Glomerular visceral epithelial cell (primary cell): Measurements from ENCODE around the gene KDM4C.
"Not testable (repeated sequence)": the region's sequence is repeated elsewhere in the genome, so short reads cannot be mapped to it uniquely, and the experiment has no call there.

Experiments
- DNase-seq: peaks from one replicate; pipeline ENCODE4 v3.0.0-alpha.2; 2016; ENCODE audit errors: extremely low spot score

Gene KDM4C

DNA sequence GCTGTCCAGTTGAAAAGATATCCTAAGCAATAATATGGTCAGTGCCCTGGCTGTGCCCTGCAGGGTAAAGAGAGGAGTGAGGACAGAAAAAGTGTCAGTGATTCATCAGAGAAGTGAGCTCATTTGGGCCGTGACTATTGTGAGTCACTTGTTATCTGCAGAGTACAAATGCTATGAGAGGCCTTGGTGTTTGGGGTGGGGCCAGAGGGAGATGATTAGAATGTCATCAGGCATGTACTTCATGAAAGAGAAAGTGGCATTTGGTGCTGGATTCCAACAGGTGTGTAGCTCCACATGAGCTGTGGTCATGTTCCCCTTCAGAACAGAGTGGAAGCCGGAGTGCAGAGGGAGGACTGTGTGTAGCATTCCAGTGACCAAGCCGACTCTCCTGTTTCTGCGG, 174.1 kb downstream of the KDM4C start:
- peak; percentile 53 for DNase-seq

DNA sequence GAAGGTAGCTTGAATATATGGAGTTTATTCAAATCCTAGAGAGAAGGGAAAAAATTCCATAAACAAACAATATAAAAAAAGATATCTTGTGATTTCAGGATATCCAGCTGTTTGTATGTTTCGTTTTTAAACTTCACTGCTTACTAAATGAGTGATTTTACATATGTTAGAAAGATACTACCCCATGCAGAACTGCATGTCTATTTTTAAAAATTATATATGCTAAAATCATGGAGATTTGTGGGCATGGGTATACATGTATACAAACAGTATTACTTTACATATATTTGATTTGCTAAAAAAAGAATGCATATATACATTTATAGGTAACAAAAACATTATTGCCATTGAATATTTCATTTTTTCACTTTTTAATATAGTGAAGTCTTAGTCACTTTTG, 178.3 kb downstream of the KDM4C start:
- no peak for DNase-seq

DNA sequence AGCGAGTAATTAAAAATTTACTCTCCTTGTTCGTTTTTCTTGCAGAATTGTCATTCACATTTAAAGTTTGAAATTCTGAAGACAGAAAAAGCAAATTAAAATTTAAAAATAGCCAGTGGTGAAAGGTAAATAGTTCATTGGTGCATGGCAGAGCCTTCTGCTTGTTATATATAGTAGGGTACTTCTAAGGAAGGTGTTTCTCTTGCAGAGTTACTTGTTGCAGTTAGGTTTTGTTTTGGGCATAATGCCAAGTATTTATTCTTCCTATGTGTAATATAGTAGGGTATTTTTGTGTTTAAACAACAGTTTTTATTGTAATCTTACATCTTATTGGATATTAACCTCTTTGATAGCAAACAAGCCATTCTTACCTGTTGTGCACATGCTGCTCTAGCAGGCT, 179.4 kb downstream of the KDM4C start:
- no peak for DNase-seq

DNA sequence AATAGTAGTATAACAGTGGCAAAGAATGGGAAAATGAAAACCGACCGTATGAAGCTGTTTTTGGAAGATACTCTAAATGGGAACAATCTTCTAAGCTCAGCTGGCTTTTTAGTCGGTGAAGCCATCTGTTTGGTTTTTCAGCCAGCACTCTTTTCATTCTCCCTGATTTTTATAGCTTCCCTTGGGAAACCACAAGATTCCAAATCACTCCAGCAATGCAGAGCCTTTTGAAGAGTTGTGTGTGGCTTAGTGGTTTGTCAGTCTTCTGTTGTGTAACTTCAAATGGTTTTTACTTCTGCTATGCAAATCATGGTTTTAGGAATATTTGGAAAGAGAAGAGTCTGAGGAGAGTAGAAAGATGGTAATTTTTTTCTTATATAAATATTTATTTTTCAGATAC, 180.7 kb downstream of the KDM4C start:
- DNase-seq, result peak; percentile 74

DNA sequence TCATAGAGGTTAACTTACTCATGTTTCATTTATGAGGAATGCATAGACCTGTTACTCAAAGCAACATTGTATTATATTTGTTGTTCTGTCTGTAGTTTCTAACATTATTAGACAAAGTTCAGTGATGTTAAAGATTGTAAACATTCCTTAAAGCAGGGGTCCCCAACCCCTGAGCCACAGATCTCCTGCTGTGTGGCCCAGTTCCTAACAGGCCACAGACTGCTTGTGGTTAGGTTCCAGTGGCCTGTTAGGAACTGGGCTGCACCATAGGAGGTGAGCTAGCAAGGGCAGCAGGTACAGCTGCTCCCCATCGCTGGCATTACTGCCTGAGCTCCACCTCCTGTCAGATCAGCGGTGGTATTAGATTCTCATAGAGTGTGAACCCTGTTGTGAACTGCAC, 181.1 kb downstream of the KDM4C start:
- peak; percentile 20 for DNase-seq

DNA sequence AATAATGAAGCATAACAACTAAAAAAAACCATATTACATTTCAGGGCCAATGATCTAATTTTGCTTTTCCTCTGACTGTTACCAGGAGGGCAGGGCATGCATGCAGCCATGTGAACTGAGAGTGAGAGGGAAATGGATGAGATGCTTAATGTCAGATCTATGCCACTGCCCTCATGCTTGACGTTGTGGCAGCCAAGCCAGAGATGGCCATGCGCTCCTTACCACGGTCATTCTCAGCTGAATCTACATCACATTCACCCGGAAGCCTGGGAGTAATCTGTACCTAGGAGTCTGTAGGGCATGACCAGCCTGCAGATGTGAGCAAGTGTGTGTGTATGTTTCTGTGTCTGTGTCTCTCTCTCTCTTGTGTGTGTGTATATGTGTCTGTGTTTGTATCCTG, 183.7 kb downstream of the KDM4C start:
- DNase-seq, result no peak

DNA sequence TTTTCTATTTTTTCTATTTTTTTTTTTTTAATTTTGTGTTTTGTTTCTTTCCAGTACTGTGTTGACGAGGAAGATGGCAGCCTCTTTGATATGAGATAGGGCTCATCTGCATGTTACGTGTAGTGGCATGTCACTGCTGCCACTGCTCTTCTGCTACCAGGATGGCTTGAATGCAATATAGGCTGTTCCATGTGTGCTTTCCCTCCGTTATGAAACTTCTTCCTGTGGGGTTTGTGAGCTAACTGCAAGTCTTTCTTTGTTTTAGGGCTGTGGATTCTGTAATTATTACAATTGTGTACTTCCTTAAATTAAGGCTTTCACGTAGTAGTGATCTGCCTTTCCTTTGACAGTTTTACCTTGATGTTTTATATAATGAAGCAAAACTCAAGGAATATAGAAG, 184.6 kb downstream of the KDM4C start:
- no peak for DNase-seq

DNA sequence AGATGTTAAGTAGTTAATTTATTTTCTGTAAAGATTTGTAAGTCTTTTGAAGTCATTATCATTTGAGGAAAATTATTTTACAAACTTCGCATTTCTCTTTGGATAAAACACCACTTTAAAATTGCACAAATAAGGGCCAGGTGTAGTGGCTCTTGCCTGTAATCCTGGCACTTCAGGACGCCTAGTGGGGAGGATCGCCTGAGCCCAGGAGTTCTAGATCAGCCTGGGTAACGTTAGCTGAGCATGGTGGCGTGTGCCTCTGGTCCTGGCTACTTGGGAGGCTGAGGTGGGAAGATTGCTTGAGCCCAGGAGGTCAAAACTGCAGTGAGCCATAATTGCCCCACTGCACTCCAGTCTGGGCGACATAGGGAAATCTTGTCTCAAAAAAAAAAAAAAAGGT, 185.5 kb downstream of the KDM4C start:
- DNase-seq, result no peak

DNA sequence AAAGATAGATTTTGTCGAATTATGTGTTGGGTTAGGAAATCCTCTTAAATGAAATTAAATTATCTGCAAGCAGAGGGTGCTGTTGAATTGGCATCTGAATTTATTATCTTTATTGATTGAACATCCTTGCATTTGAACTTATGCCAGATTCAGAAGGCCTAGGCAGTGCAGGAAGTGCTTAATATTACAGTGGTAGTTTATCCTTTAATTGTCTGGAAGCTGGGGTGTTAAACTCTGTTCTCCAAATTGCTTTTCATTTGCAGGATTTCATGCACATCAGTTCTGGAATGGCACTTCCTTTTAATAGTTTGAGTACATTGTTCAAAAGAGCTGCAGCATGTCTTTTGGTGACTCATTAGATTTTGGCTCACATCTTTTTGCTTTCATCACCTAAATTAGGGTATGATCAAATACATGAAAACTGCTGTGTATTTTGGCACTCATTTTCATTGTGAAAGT, 186.3 kb downstream of the KDM4C start:
- DNase-seq, result peak; percentile 25

DNA sequence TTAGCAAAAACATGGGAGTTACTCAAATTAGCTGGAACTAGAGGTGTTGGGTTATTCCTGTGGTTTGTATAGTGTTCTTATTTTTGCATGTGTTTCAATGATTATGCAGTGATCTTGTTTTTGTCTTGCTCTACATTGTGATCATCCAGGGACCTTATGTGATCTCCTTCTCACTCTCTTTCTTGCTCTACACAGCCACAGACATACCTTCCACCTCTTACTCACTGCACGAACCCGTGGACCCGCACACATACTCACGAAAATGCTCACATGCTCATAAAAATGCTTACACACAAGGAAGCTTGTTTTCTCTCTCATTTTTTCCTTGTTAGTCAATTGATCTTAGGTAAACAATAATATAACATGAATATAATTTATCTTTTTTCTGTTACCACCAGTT, 187.1 kb downstream of the KDM4C start:
- no peak for DNase-seq

DNA sequence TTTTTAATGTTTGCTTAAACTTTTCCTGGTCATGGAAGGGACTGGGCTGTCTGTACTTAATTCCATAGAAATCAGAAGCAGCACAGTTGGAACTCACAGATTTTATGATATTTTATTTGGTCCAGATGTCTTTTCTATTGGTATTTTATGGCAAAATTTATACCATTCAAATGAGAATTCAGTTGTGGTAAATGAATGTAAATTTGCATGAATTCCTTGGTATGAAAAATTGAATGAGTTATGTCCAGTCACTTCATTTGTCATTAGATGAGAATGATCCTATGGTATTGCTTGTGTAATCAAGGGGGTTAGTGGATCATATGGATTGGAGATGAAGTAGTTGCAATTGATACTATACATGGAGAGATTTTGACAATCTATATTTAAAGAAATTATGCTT, 188.0 kb downstream of the KDM4C start:
- DNase-seq, result no peak

DNA sequence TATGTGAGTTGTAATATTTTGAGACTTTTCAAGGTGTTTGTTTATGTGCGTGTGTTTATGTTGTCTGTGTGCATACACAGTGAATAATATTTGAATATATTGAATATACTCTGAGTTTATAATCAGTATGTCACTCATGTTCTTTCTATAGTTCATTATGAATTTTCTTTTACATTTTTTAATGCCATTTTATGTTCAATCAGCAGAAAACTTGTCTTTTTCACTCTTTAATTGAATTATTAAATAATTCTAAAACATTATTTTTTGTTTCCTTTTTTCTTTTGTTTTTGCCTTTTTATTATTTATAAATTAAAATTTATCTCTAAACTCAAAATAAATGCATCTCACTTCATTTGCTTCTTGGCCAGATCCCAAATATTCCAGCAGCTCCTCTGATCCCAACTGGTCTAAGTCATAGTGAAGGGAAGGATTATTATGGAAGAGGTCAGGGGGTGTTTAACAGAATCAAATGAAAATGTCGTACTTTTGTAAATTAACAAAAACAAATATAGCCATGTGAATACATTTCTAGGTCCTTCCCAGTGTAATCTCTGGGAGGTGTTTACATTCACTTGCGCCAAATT, 188.9 kb downstream of the KDM4C start:
- no peak for DNase-seq

DNA sequence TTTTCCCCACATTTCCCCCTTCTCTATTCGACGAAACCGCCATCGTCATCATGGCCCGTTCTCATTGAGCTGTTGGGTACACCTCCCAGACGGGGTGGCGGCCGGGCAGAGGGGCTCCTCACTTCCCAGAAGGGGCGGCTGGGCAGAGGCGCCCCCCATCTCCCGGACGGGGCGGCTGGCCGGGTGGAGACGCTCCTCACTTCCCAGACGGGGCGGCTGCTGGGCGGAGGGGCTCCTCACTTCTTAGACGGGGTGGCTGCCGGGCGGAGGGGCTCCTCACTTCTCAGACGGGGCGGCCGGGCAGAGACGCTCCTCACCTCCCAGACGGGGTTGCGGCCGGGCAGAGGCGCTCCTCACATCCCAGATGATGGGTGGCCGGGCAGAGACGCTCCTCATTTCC, 191.1 kb downstream of the KDM4C start:
- DNase-seq, result not testable (repeated sequence)

DNA sequence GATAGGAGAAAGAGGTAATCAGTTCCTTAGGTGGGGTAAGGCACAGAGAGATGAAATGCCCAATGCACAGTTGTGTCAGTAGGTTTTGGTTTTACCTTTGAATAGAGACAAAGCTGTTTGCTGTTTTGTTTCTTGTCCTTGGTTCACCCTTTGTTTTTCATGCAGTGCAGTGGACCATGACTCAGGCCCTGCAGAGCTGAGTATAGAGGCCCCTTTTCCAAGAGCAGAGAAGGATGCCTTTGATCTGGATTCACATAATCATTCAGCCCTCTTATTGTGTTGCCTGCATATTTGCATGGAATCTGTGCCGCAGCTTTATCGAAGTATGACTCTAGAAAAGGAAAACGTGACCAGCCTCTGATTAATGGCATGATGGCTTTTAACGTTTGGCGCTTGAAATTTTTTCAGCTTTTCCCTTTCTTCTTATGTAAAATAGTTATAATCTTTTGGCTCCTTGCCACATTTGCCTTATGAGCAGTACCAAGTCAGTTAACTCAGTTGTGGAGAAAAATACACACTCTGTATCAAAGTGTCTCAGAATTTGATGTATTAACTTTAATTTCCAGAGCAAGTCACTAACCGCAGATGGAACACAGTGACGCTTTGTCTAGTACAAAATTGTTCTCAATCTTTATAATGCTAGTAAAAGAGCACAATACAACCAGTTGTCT, 197.6 kb downstream of the KDM4C start:
- no peak for DNase-seq

DNA sequence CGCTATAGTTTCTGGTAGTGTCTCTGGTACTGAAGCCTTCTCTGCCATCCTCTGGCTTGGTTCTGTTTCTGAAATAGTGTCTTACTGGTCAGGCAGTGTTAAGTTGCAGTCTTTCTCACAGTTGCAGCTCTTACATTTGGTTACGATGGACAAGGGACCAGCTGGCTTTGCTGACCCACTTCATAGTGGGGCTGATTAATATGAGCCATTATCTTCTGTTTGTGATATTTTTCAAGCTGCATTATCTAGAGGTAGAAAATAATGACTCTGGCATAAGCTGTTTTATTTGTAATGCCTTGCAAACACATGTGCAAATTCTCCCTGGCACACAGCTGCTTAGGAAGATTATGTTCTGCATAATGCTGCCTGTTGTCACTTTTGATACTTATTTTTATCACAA, 199.1 kb downstream of the KDM4C start:
- no peak for DNase-seq

DNA sequence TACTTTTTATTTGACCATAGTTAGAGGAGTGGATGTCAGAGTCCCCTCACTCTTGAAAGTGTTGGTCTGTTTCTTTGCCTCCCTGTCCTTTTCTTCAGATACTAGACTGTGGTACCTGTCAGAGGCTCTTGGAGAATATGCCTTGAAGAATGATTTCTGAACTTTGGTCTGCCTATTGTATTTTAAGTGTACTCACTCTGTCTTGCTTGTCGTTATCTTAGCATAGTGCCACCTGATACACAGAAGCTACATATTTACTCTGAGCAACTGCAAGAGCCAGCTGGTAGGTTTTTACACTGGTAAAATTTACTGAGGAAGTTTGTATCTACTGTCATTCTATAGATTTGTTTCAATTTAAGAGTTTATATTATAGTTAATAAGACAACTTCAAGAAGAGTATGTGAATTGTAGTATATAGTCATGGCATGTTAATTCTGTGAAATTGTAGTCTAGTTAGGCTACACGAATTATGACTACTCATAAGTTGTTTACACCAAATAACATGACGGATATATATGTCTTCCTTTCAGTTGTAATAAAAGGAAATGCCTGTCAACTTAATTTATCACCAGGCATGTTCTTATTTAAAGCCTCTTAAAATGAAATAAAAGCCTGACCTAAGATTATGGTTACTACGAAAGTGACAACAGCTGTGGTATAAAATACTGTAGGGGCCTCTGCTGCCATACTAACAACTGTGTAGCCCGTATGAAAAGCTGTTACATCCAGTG, 201.7 kb downstream of the KDM4C start:
- no peak for DNase-seq

DNA sequence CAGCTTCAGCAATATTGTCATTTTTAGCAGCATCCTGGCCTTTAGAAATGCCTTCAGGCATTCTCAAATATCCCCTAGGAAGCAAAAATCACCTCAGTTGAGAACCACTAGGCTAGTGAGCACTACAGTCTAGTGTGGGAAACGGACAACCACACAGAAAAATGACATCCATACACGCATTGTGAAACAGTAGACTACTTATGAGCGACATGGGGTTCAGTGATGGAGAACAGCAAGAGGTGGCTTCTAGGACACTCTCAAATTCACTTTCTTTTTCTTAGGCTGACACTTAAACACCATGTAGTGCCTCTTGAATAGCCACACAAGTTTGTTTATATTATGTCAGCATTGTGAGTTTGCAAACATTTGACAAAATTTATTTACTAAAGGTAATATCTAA, 203.0 kb downstream of the KDM4C start:
- no peak for DNase-seq

DNA sequence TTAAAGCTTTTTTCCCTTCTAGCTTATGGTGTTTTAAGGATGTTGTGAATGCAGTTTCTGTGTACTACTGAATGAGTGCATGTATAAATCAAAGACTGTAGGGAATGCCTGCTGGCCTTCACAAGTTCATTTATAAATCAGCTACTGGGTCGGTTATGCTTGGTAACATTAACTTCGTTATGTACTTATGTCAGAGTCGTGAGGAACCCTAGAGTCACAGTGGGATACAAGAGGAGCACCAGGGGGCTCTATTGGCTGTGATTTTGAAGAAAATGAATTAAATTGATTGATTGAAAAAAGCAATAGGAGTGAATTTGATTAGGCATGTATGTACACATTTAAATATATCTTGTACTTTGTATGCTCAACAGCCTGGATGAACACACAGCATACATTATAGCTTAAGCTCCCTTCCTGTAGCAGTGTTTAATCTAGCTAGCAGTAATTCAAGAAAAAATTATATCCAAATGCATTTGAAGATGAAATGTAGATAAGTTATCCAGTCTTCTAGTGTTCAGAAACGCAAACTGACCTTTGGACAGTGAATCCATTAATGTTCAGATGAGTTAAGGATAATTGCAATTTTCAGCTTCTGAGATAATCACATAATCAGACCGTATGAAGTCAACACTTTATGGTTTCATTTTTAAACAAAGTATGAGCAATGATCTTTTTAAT, 204.2 kb downstream of the KDM4C start:
- DNase-seq, result no peak

DNA sequence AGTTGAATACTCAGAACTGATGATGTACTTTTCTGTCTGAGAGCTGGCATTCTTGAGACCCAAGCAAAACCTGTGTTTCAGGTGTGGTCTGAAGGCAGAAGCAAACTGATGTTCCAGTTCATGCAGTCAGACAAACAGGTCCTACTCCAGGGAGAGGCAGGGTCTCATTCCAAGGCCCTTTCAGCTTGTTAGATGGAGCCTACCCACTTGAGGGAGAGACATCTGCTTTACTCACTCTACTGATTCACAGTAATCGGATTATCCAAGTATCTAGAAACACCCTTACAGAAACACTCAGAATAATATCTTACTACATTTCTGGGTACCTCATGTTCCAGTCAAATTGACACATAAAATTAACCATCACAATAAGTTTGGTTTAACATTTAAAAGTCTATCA, 207.8 kb downstream of the KDM4C start:
- no peak for DNase-seq

DNA sequence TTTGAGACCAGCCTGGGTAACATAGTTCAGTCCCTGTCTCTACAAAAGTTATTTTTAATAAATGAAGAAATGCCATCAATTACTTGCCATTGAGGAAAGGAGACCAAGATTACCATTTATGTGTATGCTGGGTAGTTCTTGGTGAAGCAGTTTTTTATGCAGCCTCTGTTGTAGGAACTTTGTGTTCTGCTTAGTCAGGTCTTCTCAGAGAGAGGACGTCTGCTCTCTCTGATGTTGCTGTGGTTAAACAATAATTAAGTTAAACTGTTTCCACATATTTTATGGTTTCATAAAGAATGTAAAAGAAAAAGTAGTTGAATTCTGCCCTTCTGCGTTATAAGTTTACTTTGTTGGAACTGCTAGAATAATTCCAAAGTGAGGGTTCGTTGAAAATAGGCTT, 210.5 kb downstream of the KDM4C start:
- peak; percentile 34 for DNase-seq

DNA sequence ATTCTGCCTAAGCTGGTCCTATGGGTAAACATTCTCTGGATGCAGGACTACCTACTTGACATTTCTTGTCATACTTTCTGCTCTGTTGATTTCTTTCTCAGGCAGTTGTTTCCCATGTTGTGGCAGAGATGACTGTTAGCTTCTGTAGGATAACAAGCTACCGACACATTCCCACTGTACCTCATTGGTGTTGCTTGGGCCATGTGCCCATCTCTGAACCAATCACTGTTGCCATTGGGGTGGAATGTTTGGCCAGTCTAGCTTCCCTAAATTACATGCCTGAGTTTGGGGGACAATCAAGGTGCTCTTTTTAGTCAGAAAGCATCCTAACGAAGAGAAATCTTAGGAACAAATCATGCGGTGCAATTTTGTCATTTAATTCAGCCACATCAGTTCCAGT, 212.0 kb downstream of the KDM4C start:
- peak; percentile 5 for DNase-seq

DNA sequence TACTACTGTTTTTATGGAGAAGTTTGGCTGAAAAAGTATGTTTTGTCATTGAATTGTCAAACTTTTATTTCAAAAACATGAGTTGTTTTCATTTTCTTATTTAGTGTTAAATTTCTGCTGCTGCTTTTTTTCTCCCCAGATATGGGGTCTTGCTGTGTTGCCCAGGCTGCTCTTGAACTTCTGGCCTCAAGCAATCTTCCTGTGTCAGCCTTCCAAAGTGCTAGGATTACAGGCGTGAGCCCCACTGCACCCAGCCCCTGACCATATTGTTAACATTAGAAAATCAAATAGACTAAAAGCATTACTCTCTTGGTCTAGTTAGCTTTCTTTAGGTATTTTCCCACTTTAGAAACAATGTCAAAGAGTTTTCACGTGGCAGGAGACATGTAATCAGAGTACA, 215.3 kb downstream of the KDM4C start:
- no peak for DNase-seq

DNA sequence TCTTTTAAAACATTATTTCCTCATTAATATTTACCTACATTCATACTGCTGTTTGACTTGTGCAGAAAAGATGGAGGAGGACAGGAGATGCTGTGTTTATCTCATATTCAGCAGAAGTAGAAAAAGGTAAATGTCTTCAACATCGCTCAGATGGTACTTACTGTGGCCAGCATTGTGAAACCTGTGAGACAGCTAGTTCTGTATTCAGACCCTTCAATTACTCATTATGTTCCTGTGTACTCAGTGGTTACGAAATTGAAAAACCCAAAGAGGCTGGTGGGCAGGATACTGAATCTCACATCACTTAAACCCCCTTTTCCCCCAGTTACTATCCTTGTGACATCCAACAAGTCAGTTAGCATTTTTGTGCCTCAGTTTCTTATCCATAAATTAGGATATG, 216.0 kb downstream of the KDM4C start:
- no peak for DNase-seq
